PFSK-1 (cell line): ENCODE results near the gene RRAGD.

Experiments used
- FOXP2 ChIP-seq: optimal IDR thresholded peaks from 2 replicates; pipeline ENCODE3; 2011; ENCODE audit warnings: borderline replicate concordance, control low read depth, inconsistent platforms; ENCODE audit not compliant: insufficient read depth; ENCODE audit errors: extremely low read length, extremely low read depth
- POLR2AphosphoS5 ChIP-seq: IDR thresholded peaks from 2 replicates; pipeline ENCODE4 v1.6.1; 2012; ENCODE audit warnings: low read depth, mild to moderate bottlenecking, control low read depth, low read length, moderate library complexity

GRCh38 chr6:89368107-89368506, 44.0 kb downstream of the RRAGD start:
- no peak for TF ChIP-seq FOXP2
- no peak for TF ChIP-seq POLR2AphosphoS5
